Left ventricle myocardium superior (tissue), 1 donor: ENCODE data around the gene APEH. TPM values are rescaled to one million over a fixed set of nuclear protein-coding genes. Genes with fewer than 3 reads are reported as not detected.

Experiments
- ATAC-seq: fragments of 200-7000 bp; cut with Tn5 transposase; one replicate; pipeline ENCODE4 v1.9.1; 2020; ENCODE audit warnings: mild to moderate bottlenecking, moderate library complexity
- DNase-seq: peaks from one replicate; pipeline ENCODE4 v3.0.0-alpha.2; 2020
- intact Hi-C: fragments of 100-400 bp; cut with micrococcal nuclease; formaldehyde crosslinking; loops from one replicate; pipeline ENCODE4 v1.11.0; 2022
- total RNA-seq: library from RNA; stranded (reverse); fragmentation: NEBNext Ultra II Directional; extraction: Animal tissue kit (Norgen Biotek cat#: 25700); gene quantifications from one replicate; pipeline ENCODE4 v1.2.1, GENCODE V29; 2021
- donor health status: DM: no; HTN: yes; CAD: no; lungs with severe emphysema.

The APEH gene
- total RNA-seq, 1 donor from 2014 or later = 113 TPM

DNA sequence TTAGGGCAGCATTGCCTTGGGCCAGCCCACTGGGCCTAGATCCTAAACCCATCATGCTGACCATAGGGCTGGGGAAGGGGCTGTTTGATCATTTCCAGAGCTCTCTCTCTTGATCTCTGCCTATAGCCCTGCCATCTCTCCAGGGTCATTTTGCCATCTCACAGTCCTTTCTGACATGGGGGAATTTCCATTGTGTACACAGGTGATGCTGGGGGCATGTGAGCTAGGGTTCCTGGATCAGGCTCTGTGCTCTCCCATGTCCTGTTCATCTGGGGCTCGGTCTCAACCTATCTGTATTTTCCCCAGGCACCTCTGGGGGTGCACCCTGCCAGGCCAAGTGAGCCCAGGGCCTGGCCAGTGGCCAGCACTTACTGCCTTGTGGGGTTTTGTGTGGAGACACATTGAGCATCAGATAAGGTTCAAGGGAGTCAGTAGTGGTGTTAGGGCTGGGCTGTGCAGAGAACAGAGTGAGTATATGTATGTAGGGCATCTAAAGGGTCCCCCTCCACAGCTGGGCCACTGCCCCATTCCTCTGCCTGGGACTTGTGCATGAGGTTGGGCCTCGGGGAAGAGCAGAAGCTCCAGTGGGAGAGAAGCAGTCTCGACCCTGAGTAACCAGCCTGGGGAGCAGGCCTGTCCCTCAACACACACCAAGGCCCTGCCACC lies 25.7 kb upstream of the APEH start:
- no peak for ATAC-seq
- no peak for DNase-seq
- intact Hi-C loops = no loop called here

DNA sequence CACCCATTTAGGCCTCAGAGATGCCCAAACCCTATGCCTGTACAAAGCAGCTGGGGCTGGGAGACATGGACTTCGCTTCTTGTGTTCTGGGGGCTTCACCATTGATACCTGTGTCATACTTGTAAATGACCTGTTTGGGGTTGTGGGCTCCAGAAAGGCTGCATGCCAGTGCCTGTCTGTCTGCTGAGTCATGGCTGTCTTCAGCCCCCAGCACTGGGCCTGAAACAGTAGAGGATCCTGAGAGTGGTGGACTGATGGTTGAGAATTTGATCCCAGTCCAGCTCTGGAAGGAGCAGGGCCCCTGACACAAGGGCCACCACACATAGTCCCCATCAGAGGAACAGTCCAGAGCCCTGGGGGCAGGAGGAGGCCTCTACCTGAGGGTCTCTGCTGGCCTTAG lies 24.6 kb upstream of the APEH start:
- DNase-seq = no peak
- intact Hi-C loops = no loop called here

DNA sequence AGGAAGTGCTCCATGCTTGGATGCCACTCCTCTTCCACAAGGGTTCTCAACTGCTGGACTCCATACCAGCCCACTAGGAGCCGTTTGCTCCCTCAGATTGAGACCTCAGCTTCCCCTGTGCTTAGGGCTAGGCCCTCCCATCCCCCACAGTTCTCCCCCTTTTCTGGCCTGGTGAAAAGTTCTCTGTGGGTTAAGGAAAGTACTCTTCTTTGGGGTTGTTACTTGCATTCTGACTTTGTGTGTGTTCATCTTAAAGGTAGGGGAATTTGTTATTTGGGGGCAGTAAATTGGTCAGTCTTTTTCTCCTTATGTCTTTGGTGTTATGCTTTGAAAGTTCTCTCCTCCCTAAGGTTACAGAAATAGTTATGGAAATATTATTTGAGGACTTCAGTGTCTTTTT lies 24.0 kb upstream of the APEH start:
- intact Hi-C loops = no loop called here
- ATAC-seq (no peak), DNase-seq (no peak)

More for the DNA sequence above, 24.6 kb upstream of the APEH start:
- ATAC-seq = no peak

DNA sequence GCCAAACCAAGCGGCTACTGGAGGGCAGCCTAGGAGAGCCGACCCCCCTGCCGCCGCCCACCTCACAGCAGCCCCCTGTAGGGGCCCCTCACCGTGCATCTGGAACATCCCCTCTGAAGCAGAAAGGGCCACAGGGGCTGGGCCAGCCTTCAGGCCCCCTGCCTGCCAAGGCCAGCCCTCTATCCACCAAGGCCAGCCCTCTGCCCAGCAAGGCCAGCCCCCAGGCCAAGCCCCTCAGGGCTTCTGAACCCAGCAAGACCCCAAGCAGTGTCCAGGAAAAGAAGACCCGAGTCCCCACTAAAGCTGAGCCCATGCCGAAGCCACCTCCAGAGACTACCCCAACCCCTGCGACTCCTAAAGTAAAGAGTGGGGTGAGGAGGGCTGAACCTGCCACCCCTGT lies 23.5 kb upstream of the APEH start:
- intact Hi-C loops = no loop called here
- ATAC-seq = no peak
- no peak for DNase-seq

DNA sequence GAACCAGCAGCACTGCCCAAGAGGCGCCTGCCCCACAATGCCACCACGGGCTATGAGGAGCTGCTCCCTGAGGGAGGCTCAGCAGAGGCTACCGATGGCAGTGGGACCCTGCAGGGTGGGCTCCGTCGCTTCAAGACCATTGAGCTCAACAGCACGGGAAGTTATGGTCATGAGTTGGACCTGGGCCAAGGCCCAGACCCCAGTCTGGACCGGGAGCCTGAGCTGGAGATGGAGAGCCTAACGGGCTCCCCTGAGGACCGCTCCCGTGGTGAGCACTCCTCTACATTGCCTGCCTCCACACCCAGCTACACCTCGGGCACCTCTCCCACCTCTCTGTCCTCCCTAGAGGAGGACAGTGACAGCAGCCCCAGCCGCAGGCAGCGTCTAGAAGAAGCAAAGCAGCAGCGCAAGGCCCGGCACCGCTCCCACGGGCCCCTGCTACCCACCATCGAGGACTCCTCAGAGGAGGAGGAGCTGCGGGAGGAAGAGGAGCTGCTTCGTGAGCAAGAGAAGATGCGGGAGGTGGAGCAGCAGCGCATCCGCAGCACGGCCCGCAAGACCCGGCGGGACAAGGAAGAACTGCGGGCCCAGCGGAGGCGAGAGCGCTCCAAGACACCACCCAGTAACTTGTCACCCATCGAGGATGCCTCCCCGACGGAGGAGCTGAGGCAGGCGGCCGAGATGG lies 21.8 kb upstream of the APEH start:
- no peak for DNase-seq
- intact Hi-C loops = no loop called here
- no peak for ATAC-seq

DNA sequence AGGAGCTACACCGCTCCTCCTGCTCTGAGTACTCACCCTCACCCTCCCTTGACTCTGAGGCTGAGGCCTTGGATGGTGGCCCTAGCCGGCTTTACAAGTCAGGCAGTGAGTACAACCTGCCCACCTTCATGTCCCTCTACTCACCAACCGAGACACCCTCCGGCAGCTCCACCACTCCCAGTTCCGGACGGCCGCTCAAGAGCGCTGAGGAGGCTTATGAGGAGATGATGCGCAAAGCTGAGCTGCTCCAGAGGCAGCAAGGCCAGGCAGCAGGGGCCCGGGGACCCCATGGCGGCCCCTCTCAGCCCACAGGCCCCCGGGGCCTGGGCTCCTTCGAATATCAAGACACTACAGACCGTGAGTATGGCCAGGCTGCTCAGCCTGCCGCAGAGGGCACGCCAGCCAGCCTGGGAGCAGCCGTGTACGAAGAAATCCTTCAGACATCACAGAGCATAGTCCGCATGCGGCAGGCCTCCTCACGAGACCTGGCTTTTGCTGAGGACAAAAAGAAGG lies 21.2 kb upstream of the APEH start:
- no peak for DNase-seq
- intact Hi-C loops = no loop called here
- no peak for ATAC-seq

DNA sequence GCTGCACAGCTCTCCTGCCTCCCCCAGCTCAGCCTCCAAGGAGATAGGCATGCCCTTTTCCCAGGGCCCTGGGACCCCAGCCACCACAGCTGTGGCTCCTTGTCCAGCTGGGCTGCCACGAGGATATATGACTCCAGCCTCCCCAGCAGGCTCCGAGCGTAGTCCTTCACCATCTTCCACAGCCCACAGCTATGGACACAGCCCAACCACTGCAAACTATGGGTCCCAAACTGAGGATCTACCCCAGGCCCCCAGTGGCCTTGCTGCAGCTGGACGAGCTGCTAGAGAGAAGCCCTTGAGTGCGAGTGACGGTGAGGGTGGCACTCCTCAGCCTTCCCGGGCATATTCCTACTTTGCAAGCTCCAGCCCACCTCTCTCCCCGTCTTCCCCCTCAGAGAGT lies 20.5 kb upstream of the APEH start:
- ATAC-seq (no peak), DNase-seq (no peak)
- intact Hi-C loops = no loop called here

DNA sequence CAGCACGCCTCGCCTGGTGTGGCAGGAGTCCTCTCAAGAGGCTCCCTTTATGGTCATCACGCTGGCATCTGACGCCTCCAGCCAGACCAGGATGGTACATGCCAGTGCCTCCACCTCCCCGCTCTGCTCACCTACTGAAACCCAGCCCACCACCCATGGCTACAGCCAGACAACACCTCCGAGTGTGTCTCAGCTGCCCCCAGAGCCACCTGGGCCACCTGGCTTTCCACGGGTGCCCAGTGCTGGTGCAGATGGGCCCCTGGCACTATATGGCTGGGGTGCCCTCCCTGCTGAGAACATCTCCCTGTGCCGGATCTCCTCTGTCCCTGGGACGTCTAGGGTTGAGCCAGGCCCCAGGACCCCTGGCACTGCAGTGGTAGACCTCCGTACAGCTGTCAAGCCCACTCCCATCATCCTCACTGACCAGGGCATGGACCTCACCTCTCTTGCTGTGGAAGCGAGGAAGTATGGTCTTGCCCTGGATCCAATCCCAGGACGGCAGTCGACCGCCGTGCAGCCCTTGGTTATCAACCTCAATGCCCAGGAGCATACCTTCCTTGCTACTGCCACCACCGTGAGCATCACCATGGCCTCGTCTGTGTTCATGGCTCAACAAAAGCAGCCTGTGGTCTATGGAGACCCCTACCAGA lies 19.9 kb upstream of the APEH start:
- DNase-seq (no peak), ATAC-seq (no peak)
- intact Hi-C loops = no loop called here

DNA sequence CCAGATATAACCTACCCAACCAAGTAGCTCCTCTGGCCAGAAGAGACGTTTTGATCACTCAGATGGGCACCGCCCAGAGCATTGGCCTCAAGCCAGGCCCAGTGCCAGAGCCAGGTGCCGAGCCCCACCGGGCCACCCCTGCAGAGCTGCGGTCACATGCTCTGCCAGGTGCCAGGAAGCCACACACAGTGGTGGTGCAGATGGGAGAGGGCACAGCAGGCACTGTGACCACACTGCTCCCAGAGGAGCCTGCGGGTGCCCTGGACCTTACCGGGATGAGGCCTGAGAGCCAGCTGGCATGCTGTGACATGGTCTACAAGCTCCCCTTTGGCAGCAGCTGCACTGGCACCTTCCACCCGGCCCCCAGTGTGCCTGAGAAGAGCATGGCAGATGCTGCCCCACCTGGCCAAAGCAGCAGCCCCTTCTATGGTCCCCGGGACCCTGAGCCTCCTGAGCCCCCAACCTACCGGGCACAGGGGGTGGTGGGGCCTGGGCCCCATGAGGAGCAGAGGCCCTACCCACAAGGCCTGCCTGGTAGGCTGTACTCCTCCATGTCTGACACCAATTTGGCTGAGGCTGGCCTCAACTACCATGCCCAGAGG lies 19.1 kb upstream of the APEH start:
- intact Hi-C loops = no loop called here
- ATAC-seq (no peak), DNase-seq (no peak)

DNA sequence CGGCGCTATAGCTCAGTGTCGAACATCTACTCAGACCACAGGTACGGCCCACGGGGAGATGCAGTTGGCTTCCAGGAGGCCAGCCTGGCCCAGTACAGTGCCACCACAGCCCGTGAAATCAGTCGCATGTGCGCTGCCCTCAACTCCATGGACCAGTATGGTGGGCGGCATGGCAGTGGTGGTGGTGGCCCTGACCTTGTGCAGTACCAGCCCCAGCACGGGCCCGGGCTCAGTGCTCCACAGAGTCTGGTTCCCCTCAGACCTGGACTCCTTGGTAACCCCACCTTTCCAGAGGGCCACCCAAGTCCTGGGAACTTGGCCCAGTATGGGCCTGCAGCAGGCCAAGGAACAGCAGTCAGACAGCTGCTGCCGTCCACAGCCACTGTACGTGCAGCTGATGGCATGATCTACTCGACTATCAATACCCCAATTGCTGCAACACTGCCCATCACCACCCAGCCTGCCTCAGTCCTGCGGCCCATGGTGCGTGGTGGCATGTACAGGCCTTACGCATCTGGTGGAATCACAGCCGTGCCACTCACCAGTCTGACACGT lies 18.3 kb upstream of the APEH start:
- ATAC-seq (no peak), DNase-seq (no peak)
- intact Hi-C loops = no loop called here

DNA sequence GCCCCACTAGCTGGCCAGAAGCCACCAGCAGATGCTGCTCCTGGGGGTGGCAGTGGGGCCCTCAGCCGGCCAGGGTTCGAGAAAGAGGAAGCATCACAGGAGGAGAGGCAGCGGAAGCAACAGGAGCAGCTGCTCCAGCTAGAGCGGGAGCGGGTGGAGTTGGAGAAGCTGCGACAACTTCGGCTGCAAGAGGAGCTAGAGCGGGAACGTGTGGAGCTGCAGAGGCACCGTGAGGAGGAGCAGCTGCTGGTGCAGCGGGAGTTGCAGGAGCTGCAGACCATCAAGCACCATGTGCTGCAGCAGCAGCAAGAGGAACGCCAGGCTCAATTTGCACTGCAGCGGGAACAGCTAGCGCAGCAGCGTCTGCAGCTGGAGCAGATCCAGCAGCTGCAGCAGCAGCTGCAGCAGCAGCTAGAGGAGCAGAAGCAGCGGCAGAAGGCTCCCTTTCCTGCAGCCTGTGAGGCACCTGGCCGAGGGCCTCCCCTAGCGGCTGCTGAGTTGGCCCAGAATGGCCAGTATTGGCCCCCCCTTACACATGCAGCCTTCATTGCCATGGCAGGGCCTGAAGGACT lies 17.5 kb upstream of the APEH start:
- intact Hi-C loops = no loop called here
- DNase-seq (no peak), ATAC-seq (no peak)

DNA sequence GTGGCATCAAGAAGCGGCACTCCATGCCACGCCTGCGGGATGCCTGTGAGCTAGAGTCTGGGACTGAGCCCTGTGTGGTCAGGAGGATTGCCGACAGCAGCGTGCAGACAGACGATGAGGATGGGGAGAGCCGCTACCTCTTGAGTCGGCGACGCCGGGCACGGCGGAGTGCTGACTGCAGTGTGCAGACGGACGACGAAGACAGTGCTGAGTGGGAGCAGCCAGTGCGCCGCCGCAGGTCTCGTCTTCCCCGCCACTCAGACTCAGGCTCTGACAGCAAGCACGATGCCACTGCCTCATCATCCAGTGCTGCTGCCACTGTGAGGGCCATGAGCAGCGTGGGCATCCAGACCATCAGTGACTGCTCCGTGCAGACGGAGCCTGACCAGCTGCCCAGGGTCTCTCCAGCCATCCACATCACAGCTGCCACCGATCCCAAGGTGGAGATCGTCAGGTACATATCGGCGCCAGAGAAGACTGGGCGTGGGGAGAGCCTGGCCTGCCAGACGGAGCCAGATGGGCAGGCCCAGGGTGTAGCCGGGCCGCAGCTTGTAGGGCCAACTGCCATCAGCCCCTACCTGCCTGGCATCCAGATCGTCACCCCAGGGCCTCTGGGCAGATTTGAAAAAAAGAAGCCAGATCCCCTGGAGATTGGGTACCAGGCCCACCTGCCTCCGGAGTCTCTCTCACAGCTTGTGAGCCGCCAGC lies 16.8 kb upstream of the APEH start:
- intact Hi-C loops = no loop called here
- ATAC-seq = no peak

DNA sequence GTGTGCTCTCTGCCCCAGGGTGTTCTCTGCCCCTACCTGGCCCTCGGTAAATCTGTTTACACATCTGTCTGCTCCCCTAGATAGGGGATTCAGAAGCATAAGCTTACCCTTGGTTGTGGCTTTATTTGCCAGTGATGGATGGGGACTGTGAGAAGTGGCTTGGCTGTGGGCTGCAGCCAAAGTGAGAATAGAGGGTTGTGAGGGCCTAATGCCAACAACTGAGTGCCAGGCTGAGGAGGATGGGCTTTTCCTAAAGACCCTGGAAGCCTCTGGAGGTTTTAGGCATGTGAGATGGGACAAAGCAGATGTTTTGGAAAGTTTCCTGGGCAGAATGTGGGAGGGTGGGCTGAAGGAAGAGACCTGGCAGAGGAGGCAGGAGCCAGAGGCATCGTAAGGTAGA lies 15.4 kb upstream of the APEH start:
- intact Hi-C loops = no loop called here
- no peak for ATAC-seq
- DNase-seq = no peak

More for the DNA sequence above, 16.8 kb upstream of the APEH start:
- DNase-seq = no peak

DNA sequence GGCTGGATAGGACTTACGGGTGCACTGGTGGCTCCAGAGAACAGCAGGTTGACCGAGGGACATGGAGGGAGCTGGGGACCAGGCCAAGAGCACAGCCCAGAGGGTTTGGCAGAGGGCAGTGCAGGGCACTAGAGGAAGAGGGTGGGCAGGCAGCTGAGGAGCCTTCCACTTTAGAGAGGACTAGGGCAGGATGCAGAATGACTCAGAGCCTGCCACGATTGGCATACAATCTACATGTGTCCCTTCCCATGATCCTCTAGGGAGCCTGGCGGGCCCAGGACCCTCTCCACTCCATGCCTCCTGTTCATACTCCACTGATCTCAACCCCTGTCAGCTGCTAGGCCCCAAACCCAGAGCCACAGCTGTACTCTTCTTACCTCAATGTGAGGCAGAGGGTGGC lies 14.4 kb upstream of the APEH start:
- ATAC-seq (no peak), DNase-seq (no peak)
- intact Hi-C loops = no loop called here

DNA sequence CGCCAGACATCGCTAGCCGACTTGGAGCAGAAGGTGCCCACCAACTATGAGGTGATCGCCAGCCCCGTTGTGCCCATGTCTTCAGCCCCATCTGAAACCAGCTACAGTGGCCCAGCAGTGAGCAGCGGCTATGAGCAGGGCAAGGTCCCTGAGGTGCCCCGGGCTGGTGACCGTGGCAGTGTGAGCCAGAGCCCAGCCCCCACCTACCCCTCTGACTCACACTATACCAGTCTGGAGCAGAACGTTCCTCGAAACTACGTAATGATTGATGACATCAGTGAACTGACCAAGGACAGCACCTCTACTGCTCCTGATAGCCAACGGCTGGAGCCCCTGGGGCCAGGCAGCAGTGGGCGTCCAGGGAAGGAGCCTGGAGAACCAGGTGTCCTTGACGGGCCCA lies 12.9 kb upstream of the APEH start:
- no peak for DNase-seq
- intact Hi-C loops = no loop called here

DNA sequence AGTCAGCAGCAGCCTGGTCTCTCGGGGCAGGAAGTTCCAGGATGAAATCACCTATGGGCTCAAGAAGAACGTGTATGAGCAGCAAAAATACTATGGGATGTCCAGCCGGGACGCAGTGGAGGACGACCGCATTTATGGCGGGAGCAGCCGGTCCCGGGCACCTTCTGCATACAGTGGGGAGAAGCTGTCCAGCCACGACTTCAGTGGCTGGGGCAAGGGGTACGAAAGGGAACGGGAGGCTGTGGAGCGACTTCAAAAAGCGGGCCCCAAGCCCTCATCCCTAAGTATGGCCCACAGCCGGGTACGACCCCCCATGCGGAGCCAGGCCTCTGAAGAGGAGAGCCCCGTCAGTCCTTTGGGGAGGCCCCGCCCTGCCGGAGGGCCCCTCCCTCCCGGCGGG lies 12.1 kb upstream of the APEH start:
- DNase-seq (no peak), ATAC-seq (no peak)
- intact Hi-C loops = no loop called here

More for the DNA sequence above, 12.9 kb upstream of the APEH start:
- no peak for ATAC-seq

DNA sequence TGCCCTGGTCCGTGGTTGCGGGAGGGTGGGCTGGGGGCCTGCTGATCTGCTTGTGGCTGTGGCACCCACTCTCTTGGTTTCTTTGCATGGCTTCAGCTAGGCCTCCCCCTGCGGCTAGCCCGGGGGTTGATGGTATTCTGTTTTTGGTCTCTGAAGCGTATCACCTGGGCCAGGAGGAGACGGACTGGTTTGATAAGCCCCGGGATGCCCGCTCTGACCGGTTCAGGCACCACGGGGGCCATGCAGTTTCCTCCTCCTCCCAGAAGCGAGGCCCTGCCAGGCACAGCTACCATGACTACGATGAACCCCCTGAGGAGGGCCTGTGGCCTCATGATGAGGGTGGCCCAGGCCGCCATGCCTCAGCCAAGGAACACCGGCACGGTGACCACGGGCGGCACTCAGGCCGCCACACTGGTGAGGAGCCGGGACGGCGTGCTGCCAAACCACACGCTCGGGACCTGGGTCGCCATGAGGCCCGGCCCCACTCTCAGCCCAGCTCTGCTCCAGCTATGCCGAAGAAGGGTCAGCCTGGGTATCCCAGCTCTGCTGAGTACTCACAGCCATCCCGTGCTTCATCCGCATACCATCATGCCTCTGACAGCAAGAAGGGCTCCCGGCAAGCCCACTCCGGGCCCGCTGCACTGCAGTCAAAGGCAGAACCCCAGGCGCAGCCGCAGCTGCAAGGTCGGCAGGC lies 11.3 kb upstream of the APEH start:
- intact Hi-C loops = no loop called here
- no peak for ATAC-seq
- no peak for DNase-seq

DNA sequence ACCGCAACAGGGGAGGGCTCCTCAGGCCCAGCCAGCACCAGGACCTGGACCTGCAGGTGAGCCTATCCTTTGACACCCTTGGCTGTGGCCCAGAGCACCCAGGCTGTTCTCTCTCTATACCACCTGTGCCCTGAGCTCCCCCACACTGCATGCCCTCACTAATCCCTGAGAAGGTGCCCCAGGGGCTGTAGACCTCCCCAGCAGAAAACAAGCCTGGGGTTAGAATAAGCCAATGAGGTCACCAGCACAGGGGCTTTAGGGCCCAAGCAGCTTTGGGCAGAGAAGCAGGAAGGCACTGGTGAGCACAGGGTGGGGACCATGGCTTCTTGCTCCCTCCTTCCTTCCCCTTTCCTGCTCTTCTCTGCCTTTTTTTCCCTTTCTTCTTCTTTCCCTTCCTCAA lies 10.3 kb upstream of the APEH start:
- no peak for ATAC-seq
- intact Hi-C loops = no loop called here
- DNase-seq = no peak
